Endothelial cell of umbilical vein (primary cell): ENCODE data around the gene GDPGP1. TPM values are rescaled to one million over a fixed set of nuclear protein-coding genes. Genes with fewer than 3 reads are reported as not detected.
"Not testable (repeated sequence)": the region's sequence is repeated elsewhere in the genome, so short reads cannot be mapped to it uniquely, and the experiment has no call there.

Experiments
- BruUV-seq: library from RNA; stranded (reverse); fragments of 400-500 nt; replicated peaks from 2 replicates; lab custom pipeline; 2021; lab: Mats Ljungman, UMichigan
- CTCF ChIA-PET: fragments of 300-600, 350-600 bp; sonication (Branson Sonifier 250); formaldehyde crosslinking; loops from one replicate; lab custom pipeline; 2021; ENCODE audit warnings: antibody characterized with exemption, inconsistent platforms; lab: Charles Lee
- POLR2A ChIA-PET: fragments of 300-600, 350-600 bp; sonication (Branson Sonifier 250); formaldehyde crosslinking; loops from one replicate; lab custom pipeline; 2021; ENCODE audit warnings: antibody characterized with exemption, inconsistent platforms; lab: Charles Lee
- DNase-seq: peaks from one replicate; pipeline ENCODE4 v3.0.0-alpha.2; 2011; ENCODE audit warnings: low read depth, low spot score
- FAIRE-seq: peaks from 2 replicates; lab custom pipeline; 2011; peaks lifted over from hg19 to GRCh38; lab: Jason Lieb, UNC
- H2AFZ ChIP-seq: 2 replicates; pipeline ENCODE4 v1.6.0; 2012; ENCODE audit warnings: low read depth, low read length, control low read depth, inconsistent platforms
- H3K27ac ChIP-seq: 2 replicates; pipeline ENCODE4 v1.5.1; 2011; ENCODE audit warnings: low read depth, mild to moderate bottlenecking, control low read depth, low read length, moderate library complexity; ENCODE audit not compliant: insufficient read depth
- H3K27me3 ChIP-seq, 2 experiments: 2 replicates each; pipeline versions ENCODE4 v1.6.0 to v1.6.1; 2011; ENCODE audit warnings: low read length in 2 of 2, mixed read lengths in 1 of 2; ENCODE audit not compliant: control insufficient read depth in 2 of 2, insufficient read depth in 2 of 2
- H3K36me3 ChIP-seq, 2 experiments: 2 replicates in 1 of 2; 3 replicates in 1 of 2; pipeline ENCODE4 v1.5.1; 2011; ENCODE audit warnings: low read length in 2 of 2, mild to moderate bottlenecking in 1 of 2, moderate library complexity in 1 of 2; ENCODE audit not compliant: control insufficient read depth in 2 of 2, insufficient read depth in 2 of 2; ENCODE audit errors: extremely low read depth in 1 of 2
- H3K4me1 ChIP-seq: 3 replicates; pipeline ENCODE4 v1.5.1; 2011; ENCODE audit warnings: mild to moderate bottlenecking, low read length; ENCODE audit not compliant: control insufficient read depth, insufficient read depth; ENCODE audit errors: extremely low read depth
- H3K4me2 ChIP-seq: 2 replicates; pipeline ENCODE4 v1.6.1; 2011; ENCODE audit warnings: low read length, control low read depth, mixed read lengths; ENCODE audit not compliant: insufficient read depth
- H3K4me3 ChIP-seq, 3 experiments: fragments of 200-600 bp in 1 of 3; sonication (generic), shearing (Covaris generic) in 1 of 3; replicated peaks in 1 of 3; 2 replicates each; pipeline ENCODE4 v1.5.1; 2011 to 2016; ENCODE audit warnings: control low read depth in 3 of 3, low read length in 3 of 3, mild to moderate bottlenecking in 2 of 3, inconsistent platforms in 1 of 3, low read depth in 1 of 3, moderate library complexity in 1 of 3; ENCODE audit not compliant: insufficient read depth in 1 of 3
- H3K79me2 ChIP-seq: 2 replicates; pipeline ENCODE4 v1.6.0; 2012; ENCODE audit warnings: low read length, inconsistent platforms; ENCODE audit not compliant: control insufficient read depth, insufficient read depth
- H3K9ac ChIP-seq: replicated peaks from 2 replicates; pipeline ENCODE3; 2011; ENCODE audit warnings: low read length, control low read depth; ENCODE audit not compliant: insufficient read depth; ENCODE audit errors: extremely low read depth
- H3K9me1 ChIP-seq: replicated peaks from 3 replicates; pipeline ENCODE4 v1.6.0; 2011; ENCODE audit warnings: mild to moderate bottlenecking, low read length; ENCODE audit not compliant: control insufficient read depth, insufficient read depth; ENCODE audit errors: extremely low read depth
- H3K9me3 ChIP-seq: replicated peaks from 2 replicates; pipeline ENCODE4 v1.5.1; 2012; ENCODE audit warnings: low read length, inconsistent platforms; ENCODE audit not compliant: control insufficient read depth, insufficient read depth
- H4K20me1 ChIP-seq: replicated peaks from 2 replicates; pipeline ENCODE3; 2011; ENCODE audit warnings: mild to moderate bottlenecking, low read length; ENCODE audit not compliant: control insufficient read depth, insufficient read depth; ENCODE audit errors: extremely low read depth
- CTCF ChIP-seq, 2 donors: IDR thresholded peaks; 1 replicate in 1 of 2; 2 replicates in 1 of 2; pipeline ENCODE4 v1.5.1; 2011; ENCODE audit warnings: low read length in 2 of 2, mild to moderate bottlenecking in 2 of 2, moderate library complexity in 2 of 2, control low read depth in 1 of 2, inconsistent platforms in 1 of 2, low read depth in 1 of 2; ENCODE audit not compliant: insufficient read depth in 1 of 2; ENCODE audit errors: extremely low read depth in 1 of 2
- EZH2 ChIP-seq: IDR thresholded peaks from 2 replicates; pipeline ENCODE4 v1.6.1; 2012; ENCODE audit warnings: borderline replicate concordance, low read depth, mild to moderate bottlenecking, moderate library complexity, low read length, inconsistent platforms; ENCODE audit not compliant: severe bottlenecking
- FOS ChIP-seq: IDR thresholded peaks from 2 replicates; pipeline ENCODE4 v1.6.1; 2011; ENCODE audit warnings: mild to moderate bottlenecking, low read length, moderate library complexity, borderline replicate concordance; ENCODE audit not compliant: insufficient read depth
- GATA2 ChIP-seq: IDR thresholded peaks from 2 replicates; pipeline ENCODE4 v1.7.0; 2011; ENCODE audit warnings: low read depth, mild to moderate bottlenecking, moderate library complexity, mixed read lengths, low read length; ENCODE audit not compliant: insufficient read length, insufficient read depth
- JUN ChIP-seq: IDR thresholded peaks from 2 replicates; pipeline ENCODE4 v1.6.1; 2011; ENCODE audit warnings: borderline replicate concordance, low read depth; ENCODE audit not compliant: insufficient read length, insufficient read depth
- MAX ChIP-seq: IDR thresholded peaks from 2 replicates; pipeline ENCODE4 v1.6.1; 2011; ENCODE audit not compliant: insufficient read depth, insufficient read length
- MYC ChIP-seq: IDR thresholded peaks from one replicate; pipeline ENCODE4 v1.6.1; 2011; ENCODE audit warnings: mild to moderate bottlenecking, low read depth, low read length
- POLR2A ChIP-seq: IDR thresholded peaks from 2 replicates; pipeline ENCODE4 v1.6.1; 2012; ENCODE audit warnings: low read depth, mild to moderate bottlenecking, control low read depth, low read length
- POLR2AphosphoS5 ChIP-seq: IDR thresholded peaks from 2 replicates; pipeline ENCODE4 v1.6.1; 2012; ENCODE audit warnings: low read depth, mild to moderate bottlenecking, control low read depth, low read length, moderate library complexity; ENCODE audit not compliant: insufficient read depth
- dilution Hi-C: fragments of 300-500 bp; cut with MboI; formaldehyde crosslinking; loops from one replicate; pipeline ENCODE4 v1.15.0; 2019; ENCODE audit warnings: low sequenced_read_pairs; ENCODE audit not compliant: extremely low pct_ligation_motif_present
- intact Hi-C: fragments of 100-400 bp; cut with micrococcal nuclease; formaldehyde crosslinking; loops from one replicate; pipeline ENCODE4 v1.10.0; 2022
- polyA plus RNA-seq, 4 experiments: library from polyadenylated mRNA; depleted of rRNA in 3 of 4; stranded (reverse) in 3 of 4; unstranded in 1 of 4; fragments of >200 nt; gene quantifications; 2 replicates each; pipeline versions ENCODE4 v1.2.1 to v1.2.3, GENCODE V29; 2011 to 2012; ENCODE audit warnings: missing spikeins in 1 of 4
- total RNA-seq: library from RNA; stranded (reverse); gene quantifications from 2 replicates; pipeline ENCODE4 v1.2.3, GENCODE V29; 2021

Gene GDPGP1
- total and polyA plus RNA-seq, 2 donors (not counting 3 experiments of a cell fraction or from before 2014, with no cell fraction given), result 4.8 to 7.2 TPM

- H3K4me3 ChIP-seq, result no peak overlapping the region
- DNase-seq (no peak), FAIRE-seq (no peak)
- BruUV-seq, result no TSS peak
- H3K79me2 ChIP-seq, result no peaks in the 10 kb centered on the region
- no peak for TF ChIP-seq POLR2A
- no peak for TF ChIP-seq POLR2AphosphoS5
- TF ChIP-seq JUN, result no peak
- TF ChIP-seq CTCF (IDR thresholded peaks at IDR 0.05; ENCODE audit: extremely low read depth in 1 of 2, insufficient read depth in 1 of 2, low read depth in 1 of 2, low read length in 2 of 2), result no peak
- TF ChIP-seq FOS, result no peak
- TF ChIP-seq GATA2, result no peak
- no peak for TF ChIP-seq MYC
- TF ChIP-seq MAX, result no peak
- TF ChIP-seq EZH2, result no peak
- H3K9me1 ChIP-seq, result no peaks in the 10 kb centered on the region
- intact Hi-C loops, result no loop called here
- H3K36me3 ChIP-seq, result no peaks in the 10 kb centered on the region
- peaks cover 4% of the 10 kb centered on the region for H3K4me1 ChIP-seq
- no peaks in the 10 kb centered on the region for H3K9me3 ChIP-seq
- CTCF ChIA-PET, result interaction anchor here (1.1 to 1.8 kb wide), 5 partner anchors 9 to 34 kb away, joined by 3 to 7 read pairs (median 3); partner anchors contain the start of gene SEMA4B
- no peak overlapping the region for H2AFZ ChIP-seq
- dilution Hi-C loops, result no loop called here
- POLR2A ChIA-PET, result no interaction called here
- H4K20me1 ChIP-seq, result no peaks in the 10 kb centered on the region
- H3K9ac ChIP-seq, result no peak overlapping the region
- H3K4me2 ChIP-seq, result no peak overlapping the region
- no peaks in the 10 kb centered on the region for H3K27me3 ChIP-seq
- no peak overlapping the region for H3K27ac ChIP-seq
Observed at GRCh38 chr15:90187257-90187868, 46.6 kb upstream of the GDPGP1 start.

- H3K9me1 ChIP-seq, H3K36me3 ChIP-seq, H3K79me2 ChIP-seq, FAIRE-seq, H3K4me3 ChIP-seq, POLR2A ChIA-PET, H4K20me1 ChIP-seq, H3K4me2 ChIP-seq, H3K27me3 ChIP-seq, dilution Hi-C loops, intact Hi-C loops, H3K9me3 ChIP-seq, BruUV-seq, H3K27ac ChIP-seq, H3K4me1 ChIP-seq, H3K9ac ChIP-seq, H2AFZ ChIP-seq, CTCF ChIA-PET, DNase-seq: not testable (repeated sequence)
Observed at GRCh38 chr15:90188065-90188464, 45.9 kb upstream of the GDPGP1 start.
